Ecto neural progenitor cell (in vitro differentiated cells): Measurements from ENCODE around the gene PDE4C.

Source experiments
- DNase-seq: peaks from one replicate; pipeline ENCODE4 v3.0.0-alpha.2; 2018; ENCODE audit warnings: low spot score

PDE4C gene

GRCh38 chr19:18198374-18198773 lies 27.9 kb downstream of the PDE4C start:
- DNase-seq = no peak

- no peak for DNase-seq
Observed at GRCh38 chr19:18197941-18198340, 28.3 kb downstream of the PDE4C start.

GRCh38 chr19:18197306-18197705 lies 28.9 kb downstream of the PDE4C start:
- DNase-seq = no peak

- no peak for DNase-seq
Observed at GRCh38 chr19:18196511-18196845, 29.8 kb downstream of the PDE4C start.

GRCh38 chr19:18194554-18195238 lies 31.5 kb downstream of the PDE4C start:
- DNase-seq = peak; percentile 73

- no peak for DNase-seq
Observed at GRCh38 chr19:18194181-18194530, 32.1 kb downstream of the PDE4C start.

- DNase-seq = no peak
Observed at GRCh38 chr19:18193388-18194180, 32.7 kb downstream of the PDE4C start.

- peak; percentile 99 for DNase-seq
Observed at GRCh38 chr19:18192673-18193387, 33.4 kb downstream of the PDE4C start, which contains the start of gene MPV17L2. TSS of gene MPV17L2 (plus strand) at chr19:18193218. CDS start at chr19:18193282, 64 bp downstream.

- DNase-seq = no peak
Observed at GRCh38 chr19:18191640-18192062, 34.6 kb downstream of the PDE4C start.

GRCh38 chr19:18190278-18190677 lies 36.0 kb downstream of the PDE4C start:
- DNase-seq = no peak

- DNase-seq = no peak
Observed at GRCh38 chr19:18185538-18185937, 40.7 kb downstream of the PDE4C start.

- no peak for DNase-seq
Observed at GRCh38 chr19:18183529-18183928, 42.7 kb downstream of the PDE4C start.

- DNase-seq = no peak
Observed at GRCh38 chr19:18179957-18180356, 46.3 kb downstream of the PDE4C start.

GRCh38 chr19:18176367-18177310 lies 49.6 kb downstream of the PDE4C start:
- DNase-seq = no peak

GRCh38 chr19:18174983-18175382 lies 51.3 kb downstream of the PDE4C start:
- no peak for DNase-seq
